Measurements from ENCODE around the gene CTNNA3.
"Not testable (repeated sequence)": the region's sequence is repeated elsewhere in the genome, so short reads cannot be mapped to it uniquely, and the experiment has no call there.

The CTNNA3 gene

DNA sequence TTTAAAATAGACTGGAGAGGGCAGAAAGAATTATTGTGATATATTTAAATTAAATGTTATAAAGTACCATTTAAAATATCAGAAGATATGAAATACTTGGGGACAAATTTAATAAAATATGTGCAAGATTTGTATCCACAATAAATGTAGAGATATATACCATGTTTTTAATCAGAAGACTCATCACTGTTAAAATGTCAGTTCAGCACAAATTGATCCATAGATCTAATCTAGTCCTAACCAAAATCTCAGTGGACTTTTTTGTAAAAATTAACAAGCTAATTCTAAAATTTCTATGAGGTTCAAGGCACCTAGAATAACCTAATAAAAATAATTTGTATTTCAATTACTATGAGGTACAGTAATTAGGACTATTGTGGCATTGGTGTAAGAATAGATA lies 96.4 kb downstream of the CTNNA3 start:
- DNase-seq: no peak

DNA sequence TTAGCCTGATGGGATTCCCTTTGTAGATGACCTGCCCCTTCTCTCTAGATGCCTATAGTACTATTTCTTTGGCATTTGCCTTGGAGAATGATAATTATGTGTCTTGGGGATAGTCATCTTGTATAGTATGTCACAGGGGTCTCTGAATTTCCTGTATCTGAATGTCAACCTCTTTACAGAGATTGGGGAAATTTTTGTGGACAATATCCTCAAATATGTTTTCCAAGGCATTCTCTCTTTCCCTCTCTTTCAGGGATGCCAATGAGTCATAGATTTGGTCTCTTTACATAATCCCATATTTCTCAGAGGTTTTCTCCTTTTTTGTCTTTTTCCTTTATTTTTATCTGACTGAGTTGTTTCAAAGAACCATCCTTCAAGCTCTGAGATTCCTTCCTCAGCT lies 99.4 kb downstream of the CTNNA3 start:
- no peak for DNase-seq

DNA sequence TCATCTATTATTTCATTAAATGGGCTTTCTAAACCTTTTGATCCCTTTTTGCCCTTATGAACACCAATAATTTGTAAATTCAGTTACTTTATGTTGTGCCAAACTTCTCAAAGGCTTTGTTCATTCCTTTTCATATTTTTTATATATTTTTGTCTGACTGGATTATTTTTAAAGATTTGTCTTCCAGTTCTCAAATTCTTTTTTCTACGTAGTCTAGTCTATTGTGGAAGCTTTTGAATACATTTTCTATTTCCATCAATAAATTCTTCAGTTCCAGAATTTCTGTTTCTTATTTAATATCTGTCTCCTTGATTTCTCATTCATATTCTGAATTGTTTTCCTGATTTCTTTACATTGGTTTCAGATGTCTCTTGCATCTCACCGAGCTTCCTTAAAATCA lies 108.2 kb downstream of the CTNNA3 start:
- no peak for DNase-seq

DNA sequence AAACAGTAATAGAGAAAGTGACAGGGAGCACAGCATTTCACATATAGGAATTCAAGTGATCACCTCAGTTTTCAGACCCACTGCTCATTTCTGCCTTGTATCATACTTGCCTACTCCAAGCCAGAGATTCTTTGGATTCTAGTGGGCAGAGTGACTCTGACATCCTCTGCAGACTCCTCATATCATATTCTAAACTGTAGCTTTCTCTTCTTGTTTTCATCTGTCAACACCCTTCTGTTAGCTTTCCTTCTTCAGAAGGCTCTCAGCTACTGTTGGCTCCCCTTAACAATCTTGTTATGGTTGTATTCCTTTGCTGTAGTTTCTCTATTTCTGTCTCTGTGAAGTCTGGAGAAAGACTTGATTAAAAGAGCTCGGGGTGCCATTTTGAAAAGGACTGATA lies 120.5 kb downstream of the CTNNA3 start:
- no peak for DNase-seq

DNA sequence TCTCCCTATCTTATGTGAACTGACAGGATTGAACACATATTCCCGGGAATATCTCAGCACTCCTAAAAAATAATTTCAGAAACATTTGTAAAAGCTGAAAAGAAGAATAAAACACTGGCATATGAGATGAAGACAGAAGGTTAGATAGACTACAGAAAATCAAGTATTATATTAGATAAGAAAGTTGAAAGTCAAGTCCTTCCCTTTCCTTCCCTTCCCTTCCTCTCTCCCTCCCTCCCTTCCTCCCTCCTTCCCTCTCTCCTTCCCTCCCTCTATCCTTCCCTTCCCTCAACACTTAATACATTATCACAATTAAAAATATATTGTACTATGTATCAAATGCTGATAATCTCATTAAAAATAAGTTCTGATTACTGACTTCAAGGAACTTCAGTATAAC lies 122.5 kb downstream of the CTNNA3 start:
- DNase-seq: no peak

DNA sequence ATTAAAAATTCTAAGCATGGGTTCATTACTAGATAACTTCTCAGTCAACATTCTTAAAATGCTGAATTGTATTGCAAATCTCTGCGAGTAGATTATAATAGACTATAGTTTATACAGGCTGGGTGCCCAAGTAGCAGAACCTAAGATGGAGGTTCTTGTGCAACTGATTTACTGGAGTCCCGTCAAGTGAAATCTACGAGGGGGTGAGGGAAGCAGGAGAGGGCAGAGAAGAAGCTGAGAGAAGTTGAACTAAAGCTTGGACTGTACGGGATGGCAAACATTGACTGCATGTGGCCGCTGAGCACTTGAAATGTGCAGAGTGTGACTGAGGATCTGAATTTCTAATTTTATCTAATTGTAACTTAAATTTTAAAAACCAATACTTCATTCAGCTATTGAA lies 124.5 kb downstream of the CTNNA3 start:
- no peak for DNase-seq

DNA sequence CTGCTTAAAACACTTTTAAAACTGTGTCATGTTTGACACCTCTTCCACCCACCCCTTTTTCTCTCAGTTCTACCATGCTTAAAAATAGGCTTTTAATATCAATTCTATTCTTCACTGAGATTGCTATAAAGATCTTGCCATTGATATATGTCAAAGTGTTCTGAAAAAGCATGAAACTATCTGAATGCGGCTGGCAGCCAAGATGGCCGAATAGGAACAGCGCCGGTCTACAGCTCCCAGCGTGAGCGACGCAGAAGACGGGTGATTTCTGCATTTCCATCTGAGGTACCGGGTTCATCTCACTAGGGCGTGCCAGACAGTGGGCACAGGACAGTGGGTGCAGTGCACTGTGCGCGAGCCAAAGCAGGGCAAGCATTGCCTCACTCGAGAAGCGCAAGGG lies 137.7 kb downstream of the CTNNA3 start:
- not testable (repeated sequence) for DNase-seq

DNA sequence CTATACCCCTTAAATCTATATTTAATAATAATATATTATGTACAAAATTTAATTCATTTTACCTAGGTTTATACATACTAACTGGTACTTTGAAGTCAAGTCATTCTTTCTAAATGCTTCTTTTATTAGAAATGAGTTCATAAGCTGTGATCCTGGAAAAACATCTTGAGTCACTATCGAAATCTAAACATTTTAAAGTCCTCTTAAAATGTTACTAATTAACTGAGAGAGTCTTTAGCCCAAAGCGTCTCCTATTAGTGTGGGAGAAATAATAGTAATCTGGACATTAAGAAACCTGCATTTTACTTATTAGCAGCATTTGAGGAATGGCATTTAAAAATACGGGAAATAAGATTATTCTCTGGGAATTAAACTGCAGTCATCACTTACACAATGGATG lies 142.7 kb downstream of the CTNNA3 start:
- DNase-seq: no peak

DNA sequence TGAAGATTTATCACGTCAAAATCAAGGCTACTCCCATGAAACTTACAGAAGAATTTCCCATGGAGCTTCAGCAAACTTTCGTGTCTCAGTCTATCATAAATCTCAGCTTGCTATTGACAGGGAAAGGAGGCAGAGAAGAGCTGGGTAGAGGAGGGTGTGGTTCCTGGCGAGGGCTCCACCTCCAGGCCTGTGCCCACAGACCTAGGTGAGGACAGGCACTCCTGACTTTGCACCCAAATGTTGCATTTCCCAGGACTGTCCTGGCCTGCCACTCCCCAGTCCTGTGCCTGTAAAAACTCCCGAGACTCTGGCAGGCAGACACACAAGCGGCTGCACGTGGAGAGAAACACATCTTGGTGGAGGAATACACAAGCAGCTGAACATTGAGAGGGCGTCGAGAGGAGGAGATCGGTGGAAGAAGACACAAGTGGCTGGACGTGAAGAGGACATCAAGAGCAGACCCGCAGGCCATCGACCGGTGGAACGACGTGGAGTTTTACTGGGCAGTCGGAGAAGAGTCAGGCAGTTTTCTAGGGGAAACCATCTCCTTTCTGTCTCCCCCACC lies 145.1 kb downstream of the CTNNA3 start:
- no peak for DNase-seq

DNA sequence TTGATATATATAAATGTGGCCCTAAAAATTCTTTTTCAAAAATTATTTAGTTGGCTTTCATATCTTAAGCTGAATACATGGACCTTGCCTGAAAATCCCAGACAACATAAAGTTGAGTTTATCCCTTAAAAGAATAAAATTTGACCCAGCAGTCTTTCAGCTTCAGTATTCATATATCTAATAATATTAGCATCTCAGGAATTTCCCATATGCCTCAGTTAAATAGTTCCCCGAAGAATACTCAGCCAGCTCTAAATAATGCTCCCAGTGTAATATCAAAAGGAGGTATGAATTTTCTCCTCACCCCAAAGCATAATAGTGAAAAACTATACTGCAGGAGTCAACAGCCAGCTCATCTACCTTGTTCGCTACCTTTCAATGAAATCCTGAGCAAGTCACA lies 145.9 kb downstream of the CTNNA3 start:
- no peak for DNase-seq

DNA sequence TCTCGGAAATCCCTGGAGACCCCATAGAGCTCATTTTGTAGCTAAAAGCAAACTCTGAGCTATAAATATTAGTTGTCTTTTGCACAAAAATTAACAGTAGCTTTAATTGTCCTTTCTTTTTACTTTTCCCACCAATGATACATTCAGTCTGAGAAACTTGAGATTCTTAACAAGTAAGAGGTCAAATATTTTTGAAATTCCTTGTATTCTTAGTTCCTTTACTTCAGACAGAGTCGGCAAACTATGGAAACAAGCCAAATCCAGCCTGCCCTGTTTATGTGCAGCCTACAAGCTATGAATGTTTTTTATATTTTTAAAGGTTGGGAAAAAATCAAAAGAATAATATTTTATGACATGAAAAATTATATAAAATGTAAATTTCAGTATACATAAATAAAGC lies 146.6 kb downstream of the CTNNA3 start:
- no peak for DNase-seq

DNA sequence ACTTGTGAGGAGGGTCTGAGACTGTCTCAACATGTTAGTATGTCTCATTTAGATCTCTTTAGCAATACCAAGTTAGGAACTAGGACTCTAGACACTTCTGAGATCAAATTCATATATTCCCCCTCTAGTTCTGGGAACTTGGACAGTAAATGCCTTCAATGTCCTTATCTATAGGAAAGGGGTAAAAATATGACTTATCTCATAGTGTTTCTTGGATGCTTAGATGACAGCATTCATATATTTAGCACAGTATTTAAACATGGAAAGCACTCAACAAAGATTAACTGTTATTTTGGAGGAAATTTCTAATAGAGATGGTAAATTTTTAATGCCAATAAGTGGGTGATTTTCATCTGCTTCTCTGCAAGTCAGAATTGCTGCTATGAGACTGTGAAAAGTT lies 154.6 kb downstream of the CTNNA3 start:
- DNase-seq: no peak

DNA sequence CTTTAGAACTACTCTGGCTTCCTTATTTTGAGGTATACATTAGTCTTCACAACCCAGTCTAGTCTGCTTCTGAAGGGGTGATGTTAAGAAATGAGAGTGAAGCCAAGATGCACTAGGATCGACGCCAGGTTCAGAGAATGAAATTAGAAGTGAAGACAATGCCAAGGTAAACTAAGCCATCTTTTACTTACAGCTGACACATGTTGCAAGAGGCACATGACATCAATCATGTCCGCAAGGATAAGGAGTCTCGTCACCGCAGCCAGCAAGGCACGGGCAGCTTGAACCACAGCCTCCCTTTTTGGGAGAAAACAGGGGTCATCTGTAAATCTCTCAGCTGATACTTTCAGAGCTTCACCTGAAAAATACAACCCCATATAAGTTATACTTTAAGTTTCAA lies 156.7 kb downstream of the CTNNA3 start:
- DNase-seq: no peak

DNA sequence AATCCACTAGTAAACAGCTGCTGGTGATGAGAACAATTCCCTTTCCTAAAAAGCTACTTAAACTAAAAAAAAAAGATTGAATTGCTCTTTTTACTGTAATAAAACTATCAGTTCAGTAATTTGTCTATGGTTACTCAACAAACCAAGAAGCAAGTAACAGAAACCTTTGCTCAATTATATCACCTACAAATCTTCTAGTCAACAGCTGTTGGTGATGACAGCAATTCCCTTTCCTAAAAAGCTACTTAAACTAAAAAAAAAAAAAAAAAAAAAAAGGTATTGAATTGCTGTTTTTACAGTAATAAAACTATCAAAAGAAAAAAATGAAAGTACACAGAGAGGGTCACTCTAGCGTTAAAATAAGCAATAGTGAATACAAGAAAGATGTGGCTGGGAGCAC lies 158.1 kb downstream of the CTNNA3 start:
- no peak for DNase-seq

DNA sequence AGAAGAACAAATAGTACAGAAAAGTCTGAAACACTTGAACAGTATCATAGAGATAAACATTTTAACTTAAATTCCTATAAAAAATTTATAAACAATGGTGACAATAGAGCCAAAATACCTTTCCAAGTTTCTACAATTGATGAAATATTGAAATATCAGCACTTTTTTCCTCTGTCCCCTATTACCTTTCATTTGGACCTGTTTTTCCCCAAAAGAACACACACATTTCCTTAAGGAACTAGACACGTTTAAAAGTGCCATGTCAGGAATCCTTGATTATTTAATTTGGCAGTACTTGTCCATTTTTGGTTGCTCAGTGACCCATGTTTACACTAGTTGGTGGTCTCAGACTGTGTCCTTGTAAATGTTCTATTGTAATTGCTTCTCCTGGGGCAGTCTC lies 162.6 kb downstream of the CTNNA3 start:
- no peak for DNase-seq

DNA sequence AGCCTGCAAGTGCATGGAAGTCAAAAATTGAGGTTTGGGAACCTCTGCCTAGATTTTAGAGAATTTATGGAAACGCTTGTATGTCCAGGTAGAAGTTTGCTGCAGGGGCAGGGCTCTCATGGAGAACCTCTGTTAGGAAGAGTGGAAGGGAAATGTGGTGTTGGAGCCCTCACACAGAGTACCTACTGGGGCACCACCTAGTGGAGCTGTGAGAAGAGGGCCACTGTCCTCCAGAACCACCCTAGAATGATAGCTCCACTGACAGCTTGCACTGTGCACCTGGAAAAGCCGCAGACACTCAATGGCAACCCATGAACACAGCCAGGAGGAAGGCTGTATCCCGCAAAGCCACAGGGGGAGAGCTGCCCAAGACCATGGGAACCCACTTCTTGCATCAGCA lies 165.0 kb downstream of the CTNNA3 start:
- DNase-seq: not testable (repeated sequence)

DNA sequence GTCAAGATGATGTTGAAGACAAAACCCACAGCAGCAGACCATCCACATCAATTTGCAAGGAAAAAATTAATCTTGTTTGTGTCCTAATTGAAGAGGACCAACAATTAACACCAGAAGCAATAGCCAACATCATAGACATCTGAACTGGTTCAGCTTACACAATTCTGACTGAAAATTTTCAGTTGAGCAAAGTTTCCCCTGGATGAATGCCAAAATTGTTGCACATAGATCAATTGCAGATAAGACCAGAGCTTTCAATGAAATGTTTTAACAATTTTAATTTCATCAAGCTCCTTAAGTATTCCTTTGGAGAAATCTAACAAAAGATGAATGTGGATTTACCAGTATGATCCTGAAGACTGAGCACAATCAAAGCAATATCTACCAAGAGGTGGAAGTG lies 168.6 kb downstream of the CTNNA3 start:
- DNase-seq: peak in 1 of 5 experiments; percentile 9

DNA sequence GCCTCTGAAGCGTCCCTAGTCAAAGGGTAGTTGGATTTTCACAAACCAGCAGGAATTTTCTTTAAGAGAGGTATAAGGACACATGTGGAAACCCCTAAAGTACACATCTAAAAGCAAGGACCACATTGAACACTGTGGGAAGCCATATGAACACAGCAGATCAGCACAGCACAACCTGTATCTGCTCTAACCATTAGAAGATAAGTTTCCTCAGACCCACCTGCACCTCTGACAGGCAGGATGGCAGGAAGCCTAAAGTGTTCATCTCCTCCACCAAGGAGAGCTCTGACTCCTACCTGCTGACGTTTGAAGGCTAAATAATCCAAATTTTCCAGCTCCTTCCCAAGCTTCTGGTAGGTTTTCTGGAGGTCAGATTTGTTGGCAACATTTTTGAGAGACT lies 174.4 kb downstream of the CTNNA3 start:
- peak in 1 of 5 experiments; percentile 13 for DNase-seq

DNA sequence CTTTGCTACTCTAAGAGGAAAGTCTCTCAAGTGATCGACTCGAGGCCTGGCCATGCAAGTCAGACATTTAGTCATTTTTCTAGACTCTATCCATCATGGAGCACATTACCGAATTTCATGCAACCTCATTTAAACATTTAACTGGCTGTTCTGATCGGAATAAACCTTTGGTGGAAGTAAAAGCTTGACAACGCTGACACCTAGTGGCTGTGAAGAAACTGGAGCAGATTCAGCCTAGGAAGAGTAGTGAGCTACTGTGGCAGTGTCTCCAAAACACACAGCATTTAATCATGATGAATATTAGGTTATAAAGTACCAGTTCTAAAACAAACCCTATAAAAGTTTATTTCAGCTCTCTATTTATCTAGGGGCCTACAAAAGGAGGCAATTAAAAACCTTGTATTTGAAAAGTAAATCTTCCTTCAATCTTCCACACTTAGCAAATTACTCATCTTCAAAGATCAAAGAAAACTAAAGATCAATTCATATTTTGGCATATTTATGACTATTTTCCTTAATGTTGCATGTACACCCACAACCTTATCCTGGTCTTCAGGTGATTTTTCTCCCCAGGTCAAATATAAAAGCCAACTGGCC lies 175.0 kb downstream of the CTNNA3 start:
- peak in 1 of 5 experiments; percentile 74 for DNase-seq

DNA sequence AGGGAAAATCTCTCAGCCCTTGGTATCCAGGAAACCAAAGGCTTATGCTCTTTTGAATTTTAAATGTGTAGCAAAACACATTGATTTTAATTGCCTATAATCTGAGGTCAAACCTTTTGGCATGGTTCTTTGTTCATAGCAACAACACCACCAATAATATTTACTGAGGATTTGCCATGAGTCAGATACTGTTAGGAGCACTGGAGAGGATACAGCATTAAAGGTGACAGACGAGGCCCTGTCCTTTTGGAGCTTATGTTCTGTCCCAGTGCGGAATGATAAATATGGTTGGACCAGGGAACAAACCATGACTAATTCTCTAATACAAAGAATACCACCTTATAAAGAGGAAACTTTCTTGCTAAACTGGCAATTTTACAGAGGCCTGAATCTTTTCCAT lies 176.6 kb downstream of the CTNNA3 start:
- no peak for DNase-seq

DNA sequence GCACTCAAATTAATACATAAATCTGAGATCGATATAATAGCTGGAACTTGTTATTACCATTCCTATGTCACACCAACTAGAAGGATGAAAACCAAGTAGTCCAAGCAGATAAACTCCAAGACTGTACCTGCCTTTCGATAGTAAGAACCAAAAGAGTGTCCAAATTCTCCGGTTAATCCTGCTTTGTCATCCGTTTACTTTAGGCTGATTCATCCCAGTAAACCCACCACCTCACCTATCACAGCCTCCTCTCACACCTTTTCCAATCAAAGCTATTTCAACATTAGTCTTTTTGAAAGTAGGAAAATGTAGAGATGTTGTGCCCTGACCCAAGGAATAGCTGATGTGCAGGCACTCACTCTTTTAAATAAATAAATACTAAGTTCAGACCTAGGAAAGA lies 177.2 kb downstream of the CTNNA3 start:
- DNase-seq: no peak

DNA sequence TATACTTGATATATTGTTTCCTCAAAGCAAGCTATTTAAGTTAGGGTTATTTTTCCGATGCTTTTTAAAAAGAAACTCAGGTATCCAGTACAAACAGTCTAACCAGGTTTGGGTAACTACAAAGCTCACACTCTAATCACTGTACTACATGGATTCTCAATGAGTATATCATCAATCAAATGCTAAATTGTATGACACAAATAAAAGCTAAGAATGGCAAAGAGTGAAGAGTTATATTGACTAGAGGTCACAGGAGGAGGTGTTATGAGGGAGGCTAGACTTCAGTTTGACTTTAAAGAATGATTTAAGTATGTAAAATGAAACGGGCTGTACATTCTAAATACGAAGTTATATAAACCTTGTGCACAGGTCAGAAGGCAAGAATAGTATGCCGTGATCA lies 178.0 kb downstream of the CTNNA3 start:
- no peak for DNase-seq

DNA sequence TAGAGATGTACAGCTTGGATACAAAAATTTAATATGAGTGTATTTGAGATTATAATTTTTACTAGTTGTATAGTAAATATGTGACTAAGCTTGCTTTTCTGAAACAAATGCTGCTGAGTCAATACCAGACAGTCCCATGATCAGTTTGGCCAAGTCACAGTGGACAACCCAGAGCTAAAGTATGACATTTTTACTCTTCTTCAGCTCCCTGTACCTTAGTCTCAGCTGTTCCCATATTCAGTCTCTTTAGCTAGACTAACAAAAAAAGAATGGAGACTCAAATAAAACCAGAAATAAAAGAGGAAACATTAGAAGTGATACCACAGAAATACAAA lies 189.3 kb downstream of the CTNNA3 start:
- no peak for DNase-seq

DNA sequence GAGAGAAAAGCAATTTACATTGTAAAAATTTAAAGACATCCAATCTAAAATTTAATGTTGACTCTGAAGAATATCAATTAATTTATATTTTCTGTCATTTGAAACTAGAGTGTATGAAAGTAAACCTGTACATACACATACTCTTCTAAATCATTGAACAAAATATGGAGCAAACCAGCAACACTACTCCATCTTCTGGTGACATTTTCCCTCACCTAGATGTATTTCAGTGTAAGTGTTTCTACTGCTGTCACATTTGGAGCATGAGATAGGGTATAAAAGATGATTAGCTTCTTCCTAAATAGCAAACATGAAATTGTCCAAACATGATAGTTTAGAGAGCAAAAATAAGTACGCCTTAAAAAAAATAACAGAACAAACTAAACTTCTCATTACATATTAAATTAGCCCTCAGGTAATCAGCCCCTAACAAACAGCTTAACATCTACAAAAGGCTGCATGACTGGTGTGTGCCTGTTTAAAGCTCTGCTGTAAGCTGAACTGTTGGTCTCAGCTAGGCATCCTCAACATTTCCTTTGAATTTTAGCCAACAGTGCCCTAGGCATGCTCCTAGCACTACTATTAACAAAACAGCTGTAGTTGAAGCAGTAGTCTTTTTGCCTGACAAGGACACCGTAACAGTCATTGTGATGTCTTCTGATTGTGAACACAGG lies 189.8 kb downstream of the CTNNA3 start:
- no peak for DNase-seq

All from T-helper 2 cell (primary cell).